OCI-LY1 (cell line): ENCODE data around the gene MOB2.
A peak's percentile ranks its signal among the peaks of the same experiment; 100 is the strongest.

Experiments used
- H2AFZ ChIP-seq: fragments of 200-600 bp; sonication (generic), shearing (Covaris generic); 2 replicates; pipeline ENCODE4 v1.6.0; 2014; ENCODE audit warnings: antibody characterized with exemption, mild to moderate bottlenecking, low read length
- H3F3A ChIP-seq: fragments of 200-600 bp; sonication (generic), shearing (Covaris generic); 2 replicates; pipeline ENCODE4 v1.6.0; 2014; ENCODE audit warnings: mild to moderate bottlenecking, antibody characterized with exemption, low read length, moderate library complexity; ENCODE audit not compliant: insufficient read depth
- H3K27ac ChIP-seq: fragments of 200-600 bp; sonication (generic); 2 replicates; pipeline ENCODE4 v1.5.1; 2014; ENCODE audit warnings: low read length, mixed run types, mild to moderate bottlenecking, low read depth; ENCODE audit not compliant: poor library complexity, severe bottlenecking
- H3K27me3 ChIP-seq: fragments of 200-600 bp; sonication (generic); 2 replicates; pipeline ENCODE4 v1.6.0; 2014; ENCODE audit warnings: antibody characterized with exemption, mild to moderate bottlenecking, low read length, moderate library complexity; ENCODE audit not compliant: insufficient read depth
- H3K36me3 ChIP-seq: fragments of 200-600 bp; sonication (generic); 2 replicates; pipeline ENCODE4 v1.6.1; 2014; ENCODE audit warnings: mild to moderate bottlenecking, antibody characterized with exemption, low read length, moderate library complexity, mixed read lengths; ENCODE audit not compliant: insufficient read depth
- H3K4me1 ChIP-seq: fragments of 200-600 bp; sonication (generic); 2 replicates; pipeline ENCODE4 v1.5.1; 2014; ENCODE audit warnings: mild to moderate bottlenecking, low read length, moderate library complexity; ENCODE audit not compliant: insufficient read depth, severe bottlenecking
- H3K4me2 ChIP-seq: fragments of 200-600 bp; sonication (generic), shearing (Covaris generic); 2 replicates; pipeline ENCODE4 v1.6.1; 2014; ENCODE audit warnings: low read length
- H3K4me3 ChIP-seq: fragments of 200-600 bp; sonication (generic); 2 replicates; pipeline ENCODE4 v1.5.1; 2014; ENCODE audit warnings: low read length, low read depth, mild to moderate bottlenecking, mixed read lengths; ENCODE audit not compliant: poor library complexity, severe bottlenecking
- H3K79me2 ChIP-seq: fragments of 200-600 bp; shearing (Covaris generic); 2 replicates; pipeline ENCODE4 v1.6.1; 2016; ENCODE audit warnings: mixed run types, low read length, mixed read lengths; ENCODE audit not compliant: insufficient read depth
- H3K9ac ChIP-seq: fragments of 200-600 bp; sonication (generic), shearing (Covaris generic); 2 replicates; pipeline ENCODE4 v1.6.1; 2014; ENCODE audit warnings: mild to moderate bottlenecking, low read length, mixed read lengths
- H3K9me2 ChIP-seq: fragments of 200-600 bp; sonication (generic), shearing (Covaris generic); 2 replicates; pipeline ENCODE4 v1.6.1; 2014; ENCODE audit warnings: low read depth, mild to moderate bottlenecking, low read length, mixed read lengths
- H3K9me3 ChIP-seq: fragments of 200-600 bp; shearing (Covaris generic); 2 replicates; pipeline ENCODE4 v1.6.1; 2014; ENCODE audit warnings: low read length, mixed read lengths
- H4K20me1 ChIP-seq: fragments of 200-600 bp; sonication (generic), shearing (Covaris generic); 2 replicates; pipeline ENCODE4 v1.6.0; 2016; ENCODE audit warnings: mild to moderate bottlenecking, low read length; ENCODE audit not compliant: insufficient read depth
- CTCF ChIP-seq: fragments of 200-600 bp; sonication (generic), shearing (Covaris generic); IDR thresholded peaks from 2 replicates; pipeline ENCODE4 v1.5.1; 2017; ENCODE audit warnings: mild to moderate bottlenecking, antibody characterized with exemption, low read length, moderate library complexity, mixed read lengths
- EZH2 ChIP-seq: fragments of 200-600 bp; sonication (generic), shearing (Covaris generic); IDR thresholded peaks from 2 replicates; pipeline ENCODE4 v1.8.0; 2017; ENCODE audit warnings: borderline replicate concordance, mixed run types, mild to moderate bottlenecking, antibody characterized with exemption, low read length, moderate library complexity, mixed read lengths

The MOB2 gene

GRCh38 chr11:1529286-1529685, 42.7 kb upstream of the MOB2 start:
- Histone ChIP-seq H3K27ac (no peak overlapping the region), H3K79me2 (no peaks in the 10 kb centered on the region), H3K27me3 (no peaks in the 10 kb centered on the region), H3K4me2 (no peak overlapping the region), H3F3A (no peaks in the 10 kb centered on the region), H2AFZ (no peak overlapping the region), H3K9me2 (no peaks in the 10 kb centered on the region), H3K9ac (no peak overlapping the region), H3K36me3 (peaks cover 3% of the 10 kb centered on the region; the same call in 1 of the 2 replicates), H4K20me1 (no peaks in the 10 kb centered on the region), H3K9me3 (no peaks in the 10 kb centered on the region), H3K4me3 (no peak overlapping the region), H3K4me1 (peaks cover under 1% of the 10 kb centered on the region)
- TF ChIP-seq CTCF (no peak), EZH2 (no peak)

- TF ChIP-seq EZH2 (no peak), CTCF (no peak)
- H3K36me3 ChIP-seq: peaks cover 3% of the 10 kb centered on the region; the same call in 1 of the 2 replicates
- no peak overlapping the region for H2AFZ ChIP-seq
- H3K4me1 ChIP-seq: peaks cover 7% of the 10 kb centered on the region
- no peak overlapping the region for H3K27ac ChIP-seq
- no peak overlapping the region for H3K9ac ChIP-seq
- H3K79me2 ChIP-seq: no peaks in the 10 kb centered on the region
- no peak overlapping the region for H3K4me2 ChIP-seq
- no peaks in the 10 kb centered on the region for H4K20me1 ChIP-seq
- no peak overlapping the region for H3K4me3 ChIP-seq
- no peaks in the 10 kb centered on the region for H3K27me3 ChIP-seq
- H3K9me2 ChIP-seq: no peaks in the 10 kb centered on the region
- no peaks in the 10 kb centered on the region for H3K9me3 ChIP-seq
- no peaks in the 10 kb centered on the region for H3F3A ChIP-seq
Measured at GRCh38 chr11:1528710-1529109, 42.1 kb upstream of the MOB2 start.

GRCh38 chr11:1526785-1527184, 40.2 kb upstream of the MOB2 start:
- H3K4me1 ChIP-seq: peaks cover 26% of the 10 kb centered on the region
- TF ChIP-seq CTCF (no peak), EZH2 (no peak)
- peak overlapping the region; percentile 35 for H3K27ac ChIP-seq
- H3K36me3 ChIP-seq: no peaks in the 10 kb centered on the region
- no peak overlapping the region for H3K9ac ChIP-seq
- H3K4me3 ChIP-seq: no peak overlapping the region
- H3K79me2 ChIP-seq: no peaks in the 10 kb centered on the region
- no peaks in the 10 kb centered on the region for H3K27me3 ChIP-seq
- no peaks in the 10 kb centered on the region for H3K9me2 ChIP-seq
- no peak overlapping the region for H3K4me2 ChIP-seq
- H3F3A ChIP-seq: no peaks in the 10 kb centered on the region
- H3K9me3 ChIP-seq: no peaks in the 10 kb centered on the region
- no peak overlapping the region for H2AFZ ChIP-seq
- H4K20me1 ChIP-seq: no peaks in the 10 kb centered on the region
